Stimulated activated naive B cell treated with anti-CD40 and anti-IgM and Interleukin-4, amounts not matched to agents 10 μg/mL and 1 μg/mL and 100 μg/mL, for 72 hours (primary cell): ENCODE measurements around the gene CHD6.

ENCODE experiments used
- ATAC-seq, 2 donors: fragments of 150-1000 bp; cut with Tn5 transposase; replicated peaks; 2 replicates each; pipeline ENCODE4 v1.10.0; 2021; ENCODE audit warnings: moderate library complexity in 1 of 2
- DNase-seq: peaks from one replicate; pipeline ENCODE4 v3.0.0; 2021
- H3K27ac Mint-ChIP-seq: one replicate; pipeline ENCODE4 v1.8.0; 2022; ENCODE audit warnings: mild to moderate bottlenecking, mixed read lengths
- H3K27me3 Mint-ChIP-seq, 2 donors: one replicate each; pipeline ENCODE4 v1.8.0; 2022; ENCODE audit warnings: mixed read lengths in 2 of 2
- H3K36me3 Mint-ChIP-seq, 2 donors: one replicate each; pipeline ENCODE4 v1.8.0; 2022; ENCODE audit warnings: mixed read lengths in 2 of 2, mild to moderate bottlenecking in 1 of 2
- H3K4me1 Mint-ChIP-seq, 2 donors: one replicate each; pipeline ENCODE4 v1.8.0; 2022; ENCODE audit warnings: mixed read lengths in 2 of 2, mild to moderate bottlenecking in 1 of 2
- H3K4me3 Mint-ChIP-seq, 2 donors: one replicate each; pipeline ENCODE4 v1.8.0; 2022; ENCODE audit warnings: mild to moderate bottlenecking in 2 of 2, mixed read lengths in 2 of 2, moderate library complexity in 1 of 2
- H3K9me3 Mint-ChIP-seq, 2 donors: one replicate each; pipeline ENCODE4 v1.8.0; 2022; ENCODE audit warnings: mixed read lengths in 2 of 2, mild to moderate bottlenecking in 1 of 2

Gene CHD6

GRCh38 chr20:41478026-41478425 lies 140.2 kb downstream of the CHD6 start:
- no peak for ATAC-seq
- H3K4me3 Mint-ChIP-seq: no peak overlapping the region
- DNase-seq: no peak
- peaks cover 6 to 21% of the 10 kb centered on the region in 2 donors for H3K4me1 Mint-ChIP-seq
- H3K27ac Mint-ChIP-seq: peak overlapping the region; percentile 67
- H3K27me3 Mint-ChIP-seq: no peaks in the 10 kb centered on the region
- H3K9me3 Mint-ChIP-seq: no peaks in the 10 kb centered on the region
- H3K36me3 Mint-ChIP-seq: peaks cover 43 to 52% of the 10 kb centered on the region in 2 donors

GRCh38 chr20:41476446-41476845 lies 141.7 kb downstream of the CHD6 start:
- no peak for DNase-seq
- Mint-ChIP-seq H3K27ac (no peak overlapping the region), H3K4me1 (peaks cover 6 to 21% of the 10 kb centered on the region in 2 donors)

GRCh38 chr20:41476013-41476441 lies 142.2 kb downstream of the CHD6 start:
- ATAC-seq: no peak
- Mint-ChIP-seq H3K9me3 (no peaks in the 10 kb centered on the region), H3K4me1 (peaks cover 6 to 21% of the 10 kb centered on the region in 2 donors), H3K27ac (no peak overlapping the region), H3K36me3 (peaks cover 45 to 61% of the 10 kb centered on the region in 2 donors), H3K27me3 (no peaks in the 10 kb centered on the region), H3K4me3 (no peak overlapping the region)
- no peak for DNase-seq

More at GRCh38 chr20:41476446-41476845, 141.7 kb downstream of the CHD6 start:
- Mint-ChIP-seq H3K27me3 (no peaks in the 10 kb centered on the region), H3K4me3 (no peak overlapping the region), H3K9me3 (no peaks in the 10 kb centered on the region), H3K36me3 (peaks cover 45 to 61% of the 10 kb centered on the region in 2 donors)
- ATAC-seq: no peak

GRCh38 chr20:41475503-41475902 lies 142.7 kb downstream of the CHD6 start:
- Mint-ChIP-seq H3K27me3 (no peaks in the 10 kb centered on the region), H3K9me3 (no peaks in the 10 kb centered on the region), H3K4me3 (no peak overlapping the region), H3K36me3 (peaks cover 46 to 62% of the 10 kb centered on the region in 2 donors), H3K4me1 (peaks cover 6 to 17% of the 10 kb centered on the region in 2 donors), H3K27ac (no peak overlapping the region)
- ATAC-seq (no peak), DNase-seq (no peak)

- H3K36me3 Mint-ChIP-seq: peaks cover 49 to 62% of the 10 kb centered on the region in 2 donors
Observed at GRCh38 chr20:41470362-41471095, 147.6 kb downstream of the CHD6 start.

GRCh38 chr20:41469868-41470267 lies 148.3 kb downstream of the CHD6 start:
- H3K4me3 Mint-ChIP-seq: no peak overlapping the region
- no peak for ATAC-seq
- peaks cover 5 to 9% of the 10 kb centered on the region in 2 donors for H3K4me1 Mint-ChIP-seq
- peaks cover 54 to 68% of the 10 kb centered on the region in 2 donors for H3K36me3 Mint-ChIP-seq
- no peak overlapping the region for H3K27ac Mint-ChIP-seq
- peaks cover 2 to 4% of the 10 kb centered on the region in 2 donors for H3K9me3 Mint-ChIP-seq
- no peak for DNase-seq
- no peaks in the 10 kb centered on the region for H3K27me3 Mint-ChIP-seq

More at GRCh38 chr20:41470362-41471095, 147.6 kb downstream of the CHD6 start:
- Mint-ChIP-seq H3K4me1 (peaks cover 5 to 9% of the 10 kb centered on the region in 2 donors), H3K27ac (no peak overlapping the region), H3K4me3 (no peak overlapping the region), H3K9me3 (no peaks in the 10 kb centered on the region), H3K27me3 (no peaks in the 10 kb centered on the region)
- ATAC-seq (no peak), DNase-seq (no peak)

GRCh38 chr20:41468994-41469600 lies 149.1 kb downstream of the CHD6 start:
- Mint-ChIP-seq H3K4me3 (no peak overlapping the region), H3K36me3 (peaks cover 54 to 70% of the 10 kb centered on the region in 2 donors), H3K4me1 (peaks cover 5 to 9% of the 10 kb centered on the region in 2 donors), H3K9me3 (peaks cover 2 to 4% of the 10 kb centered on the region in 2 donors), H3K27me3 (no peaks in the 10 kb centered on the region), H3K27ac (no peak overlapping the region)
- DNase-seq (no peak), ATAC-seq (no peak)

- ATAC-seq: no peak
- Mint-ChIP-seq H3K36me3 (peaks cover 54 to 68% of the 10 kb centered on the region in 2 donors), H3K9me3 (peaks cover 2 to 4% of the 10 kb centered on the region in 2 donors), H3K4me3 (no peak overlapping the region), H3K27ac (peak overlapping the region; percentile 57), H3K4me1 (peaks cover 5 to 9% of the 10 kb centered on the region in 2 donors), H3K27me3 (no peaks in the 10 kb centered on the region)
- DNase-seq: no peak
Observed at GRCh38 chr20:41467690-41468089, 150.5 kb downstream of the CHD6 start.

GRCh38 chr20:41467220-41467619 lies 151.0 kb downstream of the CHD6 start:
- no peak overlapping the region for H3K27ac Mint-ChIP-seq
- peaks cover 5 to 9% of the 10 kb centered on the region in 2 donors for H3K4me1 Mint-ChIP-seq
- ATAC-seq: no peak
- no peak overlapping the region for H3K4me3 Mint-ChIP-seq
- no peaks in the 10 kb centered on the region for H3K27me3 Mint-ChIP-seq
- no peak for DNase-seq
- peaks cover 2 to 4% of the 10 kb centered on the region in 2 donors for H3K9me3 Mint-ChIP-seq
- peaks cover 52 to 65% of the 10 kb centered on the region in 2 donors for H3K36me3 Mint-ChIP-seq

GRCh38 chr20:41463567-41463966 lies 154.6 kb downstream of the CHD6 start:
- H3K9me3 Mint-ChIP-seq: peaks cover 4 to 14% of the 10 kb centered on the region in 2 donors
- peaks cover 57 to 66% of the 10 kb centered on the region in 2 donors for H3K36me3 Mint-ChIP-seq
- no peaks in the 10 kb centered on the region for H3K4me1 Mint-ChIP-seq
- no peak for DNase-seq
- H3K4me3 Mint-ChIP-seq: no peak overlapping the region
- ATAC-seq: no peak
- H3K27me3 Mint-ChIP-seq: no peaks in the 10 kb centered on the region
- no peak overlapping the region for H3K27ac Mint-ChIP-seq

GRCh38 chr20:41462372-41463161 lies 155.6 kb downstream of the CHD6 start:
- Mint-ChIP-seq H3K4me3 (no peak overlapping the region), H3K27me3 (no peaks in the 10 kb centered on the region), H3K27ac (no peak overlapping the region), H3K4me1 (no peaks in the 10 kb centered on the region), H3K9me3 (peaks cover 4 to 14% of the 10 kb centered on the region in 2 donors), H3K36me3 (peaks cover 51 to 61% of the 10 kb centered on the region in 2 donors)
- ATAC-seq: no peak
- DNase-seq: no peak

GRCh38 chr20:41458761-41459160 lies 159.4 kb downstream of the CHD6 start:
- DNase-seq (no peak), ATAC-seq (no peak)
- H3K9me3 Mint-ChIP-seq: peaks cover 2 to 10% of the 10 kb centered on the region in 2 donors
- H3K27me3 Mint-ChIP-seq: no peaks in the 10 kb centered on the region
- no peak overlapping the region for H3K27ac Mint-ChIP-seq
- no peak overlapping the region for H3K4me3 Mint-ChIP-seq
- no peaks in the 10 kb centered on the region for H3K4me1 Mint-ChIP-seq
- H3K36me3 Mint-ChIP-seq: peaks cover 39 to 51% of the 10 kb centered on the region in 2 donors

GRCh38 chr20:41457173-41457857 lies 160.9 kb downstream of the CHD6 start:
- no peaks in the 10 kb centered on the region for H3K27me3 Mint-ChIP-seq
- no peak overlapping the region for H3K4me3 Mint-ChIP-seq
- H3K9me3 Mint-ChIP-seq: peaks cover 2 to 10% of the 10 kb centered on the region in 2 donors
- H3K4me1 Mint-ChIP-seq: no peaks in the 10 kb centered on the region
- H3K27ac Mint-ChIP-seq: no peak overlapping the region
- DNase-seq (no peak), ATAC-seq (no peak)
- peaks cover 44 to 56% of the 10 kb centered on the region in 2 donors for H3K36me3 Mint-ChIP-seq

GRCh38 chr20:41456351-41456750 lies 161.8 kb downstream of the CHD6 start:
- Mint-ChIP-seq H3K36me3 (peaks cover 47 to 56% of the 10 kb centered on the region in 2 donors), H3K9me3 (peaks cover 2 to 6% of the 10 kb centered on the region in 2 donors)

More at GRCh38 chr20:41456351-41456750, 161.8 kb downstream of the CHD6 start:
- no peak overlapping the region for H3K4me3 Mint-ChIP-seq
- no peaks in the 10 kb centered on the region for H3K27me3 Mint-ChIP-seq
- no peak overlapping the region for H3K27ac Mint-ChIP-seq
- H3K4me1 Mint-ChIP-seq: no peaks in the 10 kb centered on the region
- DNase-seq (no peak), ATAC-seq (no peak)
